HepG2 (cell line): ENCODE measurements around the gene PDLIM7. TPM values are rescaled to one million over a fixed set of nuclear protein-coding genes. Genes with fewer than 3 reads are reported as not detected.

Experiments
- AGO1 ChIP-seq: fragments of 200-400 bp; formaldehyde crosslinking; IDR thresholded peaks from 2 replicates; pipeline ENCODE4 v1.6.1; 2017; ENCODE audit warnings: mild to moderate bottlenecking, low read depth, low read length, moderate library complexity; ENCODE audit not compliant: poor library complexity, severe bottlenecking
- ERF ChIP-seq: IDR thresholded peaks from 2 replicates; pipeline ENCODE4 v1.6.1; 2018; ENCODE audit warnings: missing biosample characterization, missing genetic modification reagents
- HNRNPUL1 ChIP-seq: fragments of 200-400 bp; formaldehyde crosslinking; IDR thresholded peaks from 2 replicates; pipeline ENCODE4 v1.6.1; 2017; ENCODE audit warnings: low read depth, mild to moderate bottlenecking, low read length, moderate library complexity
- HOMEZ ChIP-seq: IDR thresholded peaks from 2 replicates; pipeline ENCODE4 v1.6.1; 2016; ENCODE audit warnings: low read depth
- MATR3 ChIP-seq: sonication (generic); formaldehyde crosslinking; IDR thresholded peaks from 2 replicates; pipeline ENCODE4 v1.4.0; 2020; ENCODE audit warnings: missing genetic modification reagents
- MXD1 ChIP-seq: sonication (generic); formaldehyde crosslinking; IDR thresholded peaks from 2 replicates; pipeline ENCODE4 v1.4.0; 2020; ENCODE audit warnings: mild to moderate bottlenecking, missing genetic modification reagents
- NFYB ChIP-seq: sonication (generic); formaldehyde crosslinking; IDR thresholded peaks from 2 replicates; pipeline ENCODE4 v1.4.0; 2020; ENCODE audit warnings: missing genetic modification reagents
- RARG ChIP-seq: sonication (generic); formaldehyde crosslinking; IDR thresholded peaks from 2 replicates; pipeline ENCODE4 v1.4.0; 2020; ENCODE audit warnings: low read depth, mild to moderate bottlenecking, missing genetic modification reagents
- RBM39 ChIP-seq: fragments of 200-400 bp; formaldehyde crosslinking; IDR thresholded peaks from one replicate; pipeline ENCODE4 v1.6.1; 2018; ENCODE audit warnings: antibody characterized with exemption, mild to moderate bottlenecking, low read depth, low read length; ENCODE audit not compliant: poor library complexity, severe bottlenecking
- SKI ChIP-seq: fragments of 450-650 bp; IDR thresholded peaks from one replicate; pipeline ENCODE4 v1.6.1; 2018; ENCODE audit warnings: mild to moderate bottlenecking; ENCODE audit not compliant: partially characterized antibody
- SPEN ChIP-seq: sonication (generic); formaldehyde crosslinking; IDR thresholded peaks from 2 replicates; pipeline ENCODE4 v1.5.1; 2020; ENCODE audit warnings: low read depth, mild to moderate bottlenecking, missing genetic modification reagents
- SRSF4 ChIP-seq: fragments of 200-400 bp; formaldehyde crosslinking; IDR thresholded peaks from one replicate; pipeline ENCODE4 v1.6.1; 2018; ENCODE audit warnings: mild to moderate bottlenecking, low read depth, low read length, moderate library complexity; ENCODE audit not compliant: poor library complexity, severe bottlenecking
- ZBTB4 ChIP-seq: sonication (generic); formaldehyde crosslinking; IDR thresholded peaks from 2 replicates; pipeline ENCODE4 v1.4.0; 2020; ENCODE audit warnings: missing genetic modification reagents, mild to moderate bottlenecking, borderline replicate concordance
- ZFP36L2 ChIP-seq: sonication (generic); formaldehyde crosslinking; IDR thresholded peaks from 2 replicates; pipeline ENCODE4 v1.4.0; 2020; ENCODE audit warnings: missing genetic modification reagents
- ZNF230 ChIP-seq: sonication (generic); formaldehyde crosslinking; IDR thresholded peaks from 2 replicates; pipeline ENCODE4 v1.4.0; 2020; ENCODE audit warnings: mild to moderate bottlenecking, missing genetic modification reagents
- ZNF264 ChIP-seq: sonication (generic); formaldehyde crosslinking; IDR thresholded peaks from 2 replicates; pipeline ENCODE4 v1.4.0; 2020; ENCODE audit warnings: missing genetic modification reagents
- ZNF503 ChIP-seq: sonication (generic); formaldehyde crosslinking; IDR thresholded peaks from 2 replicates; pipeline ENCODE4 v1.4.0; 2020; ENCODE audit warnings: missing genetic modification reagents
- ZNF703 ChIP-seq: sonication (generic); formaldehyde crosslinking; IDR thresholded peaks from 2 replicates; pipeline ENCODE4 v1.5.1; 2020; ENCODE audit warnings: missing genetic modification reagents, mild to moderate bottlenecking, moderate library complexity, borderline replicate concordance
- ZNF704 ChIP-seq: sonication (generic); formaldehyde crosslinking; IDR thresholded peaks from 2 replicates; pipeline ENCODE4 v1.8.1; 2023; ENCODE audit warnings: mild to moderate bottlenecking, inconsistent platforms, moderate library complexity, missing genetic modification reagents, borderline replicate concordance
- ZNF709 ChIP-seq: sonication (generic); formaldehyde crosslinking; IDR thresholded peaks from 2 replicates; pipeline ENCODE4 v1.5.0; 2020; ENCODE audit warnings: mild to moderate bottlenecking, missing genetic modification reagents
- ZNF780A ChIP-seq: sonication (generic); formaldehyde crosslinking; IDR thresholded peaks from 2 replicates; pipeline ENCODE4 v1.8.0; 2022; ENCODE audit warnings: mild to moderate bottlenecking, missing genetic modification reagents, moderate library complexity
- polyA plus RNA-seq, 8 experiments: library from polyadenylated mRNA; depleted of rRNA in 3 of 8; stranded (reverse) in 7 of 8; unstranded in 1 of 8; fragments of >200 nt; fragmentation: Illumina TruSeq in 4 of 8; extraction: Trizol in 4 of 8; gene quantifications; 2 replicates each; pipeline versions ENCODE4 v1.2.1 to v1.2.3, GENCODE V29; 2011 to 2016; ENCODE audit warnings: low read depth in 4 of 8, missing spikeins in 1 of 8, mixed read lengths in 1 of 8; ENCODE audit not compliant: insufficient read depth in 1 of 8
- total RNA-seq, 5 experiments: library from RNA; depleted of rRNA; stranded (reverse); fragments of >200 nt; fragmentation: Illumina TruSeq; extraction: Trizol; gene quantifications; 2 replicates each; pipeline ENCODE4 v1.2.3, GENCODE V29; 2016; ENCODE audit warnings: low read depth in 1 of 5

PDLIM7 gene
- total and polyA plus RNA-seq, 2 of the 13 experiments (the other 11 are each of a cell fraction or from before 2014, with no cell fraction given): 21.1 to 31.3 TPM

GRCh38 chr5:177497292-177498012, at the start of gene PDLIM7 (continued):
- no peak for TF ChIP-seq ZNF704 (CRISPR knock-in tag)
- no peak for TF ChIP-seq AGO1
- TF ChIP-seq ZNF703 (CRISPR knock-in tag): no peak
- no peak for TF ChIP-seq ZFP36L2 (CRISPR knock-in tag)
- TF ChIP-seq MXD1: no peak
- peak; percentile 46 for TF ChIP-seq SPEN
- no peak for TF ChIP-seq SRSF4
- TF ChIP-seq ZNF264 (CRISPR knock-in tag): peak; percentile 52; the same call in 1 of the 2 replicates
- TF ChIP-seq MATR3 (CRISPR knock-in tag): no peak
- no peak for TF ChIP-seq HOMEZ (CRISPR knock-in tag)
- TF ChIP-seq ZNF780A (CRISPR knock-in tag): 0 out of 2 replicates have a peak, but pooled peaks have one; percentile 23
- no peak for TF ChIP-seq RBM39
- TF ChIP-seq HNRNPUL1: no peak
- no peak for TF ChIP-seq ZBTB4 (CRISPR knock-in tag)
- no peak for TF ChIP-seq ZNF230 (CRISPR knock-in tag)
- peak; percentile 23; the same call in 1 of the 2 replicates for TF ChIP-seq ZNF503 (CRISPR knock-in tag)
- peak; percentile 68 for TF ChIP-seq NFYB (CRISPR knock-in tag)
- no peak; the same call in 1 of the 2 replicates for TF ChIP-seq ERF (CRISPR knock-in tag)
- TF ChIP-seq ZNF709 (CRISPR knock-in tag): peak; percentile 77
- no peak for TF ChIP-seq RARG
- peak; percentile 19 for TF ChIP-seq SKI
